Measurements from ENCODE around the gene EFNA5.

DNA sequence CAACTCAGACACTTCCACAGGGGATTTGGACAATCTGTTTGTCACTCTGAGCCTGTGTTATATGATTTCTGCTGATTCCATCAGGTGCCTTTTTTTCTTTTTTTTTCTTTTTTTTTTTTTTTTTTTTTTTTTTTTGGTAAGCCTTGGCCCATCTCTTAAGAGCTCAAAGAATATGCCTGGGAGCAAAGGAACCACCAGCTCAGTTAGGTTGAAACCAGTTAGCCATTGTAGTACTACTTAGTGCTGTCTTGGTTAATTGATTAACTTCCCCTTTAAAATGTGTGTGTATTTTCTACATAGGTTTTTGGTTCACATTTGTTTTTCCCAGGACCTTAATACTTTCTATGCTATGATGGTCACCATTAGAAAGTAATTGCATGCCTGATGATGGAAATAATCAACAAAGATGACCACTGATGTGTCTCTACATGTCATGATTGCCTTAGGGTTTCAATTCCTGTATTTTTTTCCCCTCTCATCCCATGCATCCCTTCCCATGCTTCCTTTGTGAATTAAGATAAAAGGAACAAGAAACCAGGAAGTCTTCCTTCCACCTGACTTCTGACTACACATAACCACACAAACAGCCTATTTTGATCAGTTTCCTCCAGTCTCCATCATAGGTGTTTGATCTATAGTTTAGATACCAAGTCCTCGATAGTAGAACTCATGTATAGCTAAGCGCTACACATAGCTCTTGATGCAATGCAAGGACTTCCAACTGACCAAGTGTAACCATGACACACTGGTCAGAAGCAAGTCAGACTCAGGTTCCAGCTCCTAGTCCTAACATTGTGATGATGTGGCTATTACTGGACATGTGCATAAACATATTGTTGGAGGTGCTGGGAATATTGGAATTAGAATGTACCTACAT lies 306.1 kb downstream of the EFNA5 start:
- TF ChIP-seq, protein P1, sequence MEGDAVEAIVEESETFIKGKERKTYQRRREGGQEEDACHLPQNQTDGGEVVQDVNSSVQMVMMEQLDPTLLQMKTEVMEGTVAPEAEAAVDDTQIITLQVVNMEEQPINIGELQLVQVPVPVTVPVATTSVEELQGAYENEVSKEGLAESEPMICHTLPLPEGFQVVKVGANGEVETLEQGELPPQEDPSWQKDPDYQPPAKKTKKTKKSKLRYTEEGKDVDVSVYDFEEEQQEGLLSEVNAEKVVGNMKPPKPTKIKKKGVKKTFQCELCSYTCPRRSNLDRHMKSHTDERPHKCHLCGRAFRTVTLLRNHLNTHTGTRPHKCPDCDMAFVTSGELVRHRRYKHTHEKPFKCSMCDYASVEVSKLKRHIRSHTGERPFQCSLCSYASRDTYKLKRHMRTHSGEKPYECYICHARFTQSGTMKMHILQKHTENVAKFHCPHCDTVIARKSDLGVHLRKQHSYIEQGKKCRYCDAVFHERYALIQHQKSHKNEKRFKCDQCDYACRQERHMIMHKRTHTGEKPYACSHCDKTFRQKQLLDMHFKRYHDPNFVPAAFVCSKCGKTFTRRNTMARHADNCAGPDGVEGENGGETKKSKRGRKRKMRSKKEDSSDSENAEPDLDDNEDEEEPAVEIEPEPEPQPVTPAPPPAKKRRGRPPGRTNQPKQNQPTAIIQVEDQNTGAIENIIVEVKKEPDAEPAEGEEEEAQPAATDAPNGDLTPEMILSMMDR (IDR thresholded peaks at IDR 0.05; ENCODE audit: poor library complexity, severe bottlenecking), result no peak
- TF ChIP-seq POLR2AphosphoS5 (IDR thresholded peaks at IDR 0.05) (no peak), TAF1 (IDR thresholded peaks at IDR 0.05; ENCODE audit: low read depth) (no peak), EP300 (conservative IDR thresholded peaks at IDR 0.05; ENCODE audit: poor library complexity, severe bottlenecking) (no peak)

Data from neural cell (in vitro differentiated cells).